ENCODE results near the gene TNIP1. TPM values are rescaled to one million over a fixed set of nuclear protein-coding genes. Genes with fewer than 3 reads are reported as not detected.

Gene TNIP1
- total RNA-seq, 1 experiment from 2014 or later, result 103 TPM

- no peak for DNase-seq (ENCODE audit: low spot score)
Observed at GRCh38 chr5:151105561-151105960, 24.7 kb upstream of the TNIP1 start.

- no peak for DNase-seq (ENCODE audit: low spot score)
Observed at GRCh38 chr5:151104795-151105194, 24.0 kb upstream of the TNIP1 start.

- DNase-seq (ENCODE audit: low spot score), result no peak
Observed at GRCh38 chr5:151101746-151102145, 20.9 kb upstream of the TNIP1 start.

- DNase-seq (ENCODE audit: low spot score), result no peak
Observed at GRCh38 chr5:151101151-151101550, 20.3 kb upstream of the TNIP1 start.

GRCh38 chr5:151100681-151101080 lies 19.8 kb upstream of the TNIP1 start:
- no peak for DNase-seq (ENCODE audit: low spot score)

GRCh38 chr5:151098768-151099121 lies 17.9 kb upstream of the TNIP1 start:
- no peak for DNase-seq (ENCODE audit: low spot score)

- no peak for DNase-seq (ENCODE audit: low spot score)
Observed at GRCh38 chr5:151097820-151098767, 17.3 kb upstream of the TNIP1 start.

GRCh38 chr5:151097061-151097460 lies 16.2 kb upstream of the TNIP1 start:
- no peak for DNase-seq (ENCODE audit: low spot score)

- no peak for DNase-seq (ENCODE audit: low spot score)
Observed at GRCh38 chr5:151096001-151096373, 15.2 kb upstream of the TNIP1 start.

GRCh38 chr5:151095341-151096000 lies 14.6 kb upstream of the TNIP1 start:
- peak; percentile 80 for DNase-seq (ENCODE audit: low spot score)

- DNase-seq (ENCODE audit: low spot score), result no peak
Observed at GRCh38 chr5:151094852-151095245, 14.0 kb upstream of the TNIP1 start.

GRCh38 chr5:151094030-151094851 lies 13.4 kb upstream of the TNIP1 start:
- peak; percentile 16 for DNase-seq (ENCODE audit: low spot score)

GRCh38 chr5:151093476-151093889 lies 12.6 kb upstream of the TNIP1 start:
- DNase-seq (ENCODE audit: low spot score), result peak; percentile 12

GRCh38 chr5:151092762-151093161 lies 11.9 kb upstream of the TNIP1 start:
- DNase-seq (ENCODE audit: low spot score), result peak; percentile 14

GRCh38 chr5:151089726-151090125 lies 8.9 kb upstream of the TNIP1 start:
- no peak for DNase-seq (ENCODE audit: low spot score)

GRCh38 chr5:151088986-151089385 lies 8.2 kb upstream of the TNIP1 start:
- no peak for DNase-seq (ENCODE audit: low spot score)

- no peak for DNase-seq (ENCODE audit: low spot score)
Observed at GRCh38 chr5:151087486-151087885, 6.7 kb upstream of the TNIP1 start.

- DNase-seq (ENCODE audit: low spot score), result no peak
Observed at GRCh38 chr5:151086905-151087360, 6.1 kb upstream of the TNIP1 start.

GRCh38 chr5:151086192-151086869 lies 5.5 kb upstream of the TNIP1 start:
- no peak for DNase-seq (ENCODE audit: low spot score)

GRCh38 chr5:151085517-151086041 lies 4.7 kb upstream of the TNIP1 start:
- DNase-seq (ENCODE audit: low spot score), result peak; percentile 53

- no peak for DNase-seq (ENCODE audit: low spot score)
Observed at GRCh38 chr5:151084363-151084762, 3.5 kb upstream of the TNIP1 start.
